ENCODE data around the gene TNS1. TPM values are rescaled to one million over a fixed set of nuclear protein-coding genes. Genes with fewer than 3 reads are reported as not detected.
A peak's percentile ranks its signal among the peaks of the same experiment; 100 is the strongest.

TNS1 gene
- polyA plus RNA-seq, 1 of the 3 experiments (the other 2 are of a cell fraction): 12.1 TPM

GRCh38 chr2:217887841-217888701, 114.7 kb downstream of the TNS1 start (continued):
- TF ChIP-seq, protein P1, sequence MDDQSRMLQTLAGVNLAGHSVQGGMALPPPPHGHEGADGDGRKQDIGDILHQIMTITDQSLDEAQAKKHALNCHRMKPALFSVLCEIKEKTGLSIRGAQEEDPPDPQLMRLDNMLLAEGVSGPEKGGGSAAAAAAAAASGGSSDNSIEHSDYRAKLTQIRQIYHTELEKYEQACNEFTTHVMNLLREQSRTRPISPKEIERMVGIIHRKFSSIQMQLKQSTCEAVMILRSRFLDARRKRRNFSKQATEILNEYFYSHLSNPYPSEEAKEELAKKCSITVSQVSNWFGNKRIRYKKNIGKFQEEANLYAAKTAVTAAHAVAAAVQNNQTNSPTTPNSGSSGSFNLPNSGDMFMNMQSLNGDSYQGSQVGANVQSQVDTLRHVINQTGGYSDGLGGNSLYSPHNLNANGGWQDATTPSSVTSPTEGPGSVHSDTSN (IDR thresholded peaks at IDR 0.05): no peak
- TF ChIP-seq RCOR1 (IDR thresholded peaks at IDR 0.05; ENCODE audit: low read length) (peak; percentile 93), IRF3 (IDR thresholded peaks at IDR 0.05; ENCODE audit: low read depth, low read length) (peak; percentile 55; the same call in 1 of the 2 replicates), CHD2 (IDR thresholded peaks at IDR 0.05; ENCODE audit: low read length, partially characterized antibody) (peak; percentile 78), NFIC (IDR thresholded peaks at IDR 0.05; ENCODE audit: borderline replicate concordance) (peak; percentile 63; the same call in 1 of the 2 replicates)

DNA sequence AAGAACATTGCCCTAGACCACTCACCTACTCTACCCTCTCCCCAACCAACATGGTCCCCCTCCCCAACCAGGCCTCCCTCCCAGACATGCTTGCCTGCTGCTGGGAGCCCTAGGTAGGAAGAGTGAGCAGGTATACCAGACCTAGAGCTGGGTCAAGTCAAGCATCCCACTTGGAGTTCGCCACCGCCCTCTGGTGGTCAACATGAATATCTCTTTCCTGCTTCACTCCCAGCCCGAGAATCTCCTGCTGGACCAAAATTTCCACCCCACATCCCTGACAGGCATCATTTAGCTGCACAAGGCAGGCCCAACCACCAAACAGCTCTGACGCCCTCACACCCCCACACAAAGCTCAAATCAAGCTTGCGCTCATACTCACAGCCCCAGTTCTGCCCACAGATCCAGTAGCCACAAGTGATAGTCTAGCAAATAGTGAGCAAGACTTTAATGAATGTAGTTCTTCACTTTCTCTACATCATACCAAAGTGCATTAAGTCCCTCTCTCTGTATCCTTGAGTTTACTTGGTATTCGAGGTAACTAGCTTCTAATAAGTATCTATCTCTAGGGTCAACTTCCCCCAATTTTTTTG, 116.0 kb downstream of the TNS1 start:
- DNase-seq: peak; percentile 68
- CTCF ChIA-PET: interaction anchor here (0.6 to 20.7 kb wide), 51 partner anchors 9 to 166 kb away, joined by 3 to 360 read pairs (median 6); partner anchors contain the start of gene TNS1
- H3K9me2 ChIP-seq: no peaks in the 10 kb centered on the region
- no peak overlapping the region for H3K9ac ChIP-seq
- H3K36me3 ChIP-seq (replicated peaks in 1 of 2; ENCODE audit: control insufficient read depth in 1 of 2, insufficient read depth in 2 of 2, low read length in 1 of 2): peaks cover 56 to 60% of the 10 kb centered on the region in 2 experiments
- POLR2A ChIA-PET: interaction anchor here (1.0 to 2.0 kb wide), 3 partner anchors 57 to 109 kb away, joined by 3 to 8 read pairs (median 4); no protein-coding TSS in a partner anchor
- TF ChIP-seq YY1 (IDR thresholded peaks at IDR 0.05; ENCODE audit: low read depth) (no peak), SMC3 (IDR thresholded peaks at IDR 0.05; ENCODE audit: low read depth, low read length) (peak; percentile 72), ZBTB33 (IDR thresholded peaks at IDR 0.05; ENCODE audit: borderline replicate concordance, low read depth) (no peak), TAF1 (IDR thresholded peaks at IDR 0.05; ENCODE audit: borderline replicate concordance, low read depth, low read length) (no peak), REST (IDR thresholded peaks at IDR 0.05; ENCODE audit: low read depth, low read length) (no peak), CTCF (IDR thresholded peaks at IDR 0.05) (peak; percentile 80), RFX5 (IDR thresholded peaks at IDR 0.05; ENCODE audit: low read length) (no peak), FOXM1 (IDR thresholded peaks at IDR 0.05; ENCODE audit: low read depth) (no peak), EP300 (IDR thresholded peaks at IDR 0.05; ENCODE audit: borderline replicate concordance in 1 of 2, low read depth in 1 of 2, low read length in 1 of 2) (no peak), FOXJ3 (CRISPR knock-in tag; IDR thresholded peaks at IDR 0.05) (no peak), RAD21 (IDR thresholded peaks at IDR 0.05; ENCODE audit: low read length) (peak; percentile 74), MXI1 (IDR thresholded peaks at IDR 0.05; ENCODE audit: low read depth, low read length) (no peak)
- TF ChIP-seq, protein P2, sequence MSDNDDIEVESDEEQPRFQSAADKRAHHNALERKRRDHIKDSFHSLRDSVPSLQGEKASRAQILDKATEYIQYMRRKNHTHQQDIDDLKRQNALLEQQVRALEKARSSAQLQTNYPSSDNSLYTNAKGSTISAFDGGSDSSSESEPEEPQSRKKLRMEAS (IDR thresholded peaks at IDR 0.05; ENCODE audit: low read depth): no peak
- no peaks in the 10 kb centered on the region for H3K27me3 ChIP-seq (ENCODE audit: insufficient read depth)
- peaks cover 0 to 28% of the 10 kb centered on the region in 2 experiments; a peak in 1 of 4 replicates for H3K4me1 ChIP-seq (ENCODE audit: control insufficient read depth in 1 of 2, insufficient read depth in 2 of 2, low read depth in 1 of 2, low read length in 1 of 2)
- 23% methylated on average over 6 of the region's 6 CpGs for WGBS (ENCODE audit: low lambda C conversion rate)
- peaks cover 22% of the 10 kb centered on the region; the same call in 1 of the 2 replicates for H3K79me2 ChIP-seq (ENCODE audit: insufficient read depth)
- no peak overlapping the region for H2AFZ ChIP-seq (ENCODE audit: low read depth)
- H3K27ac ChIP-seq (ENCODE audit: low read depth in 2 of 2, low read length in 1 of 2): peak overlapping the region; percentile 30 to 41; a peak in 3 of 4 replicates
- no peaks in the 10 kb centered on the region for H3K9me3 ChIP-seq
- H3K4me2 ChIP-seq: no peak overlapping the region
- peaks cover 31% of the 10 kb centered on the region for H3F3A ChIP-seq (replicated peaks; ENCODE audit: insufficient read depth)
- peaks cover 37% of the 10 kb centered on the region for H4K20me1 ChIP-seq (ENCODE audit: insufficient read depth)
- no peak overlapping the region; a peak in 1 of 4 replicates for H3K4me3 ChIP-seq (ENCODE audit: low read depth in 2 of 2, low read length in 1 of 2)
